Measurements from ENCODE around the gene SPINK9. TPM values are rescaled to one million over a fixed set of nuclear protein-coding genes. Genes with fewer than 3 reads are reported as not detected.

The SPINK9 gene
- total RNA-seq: not detected
- polyA plus RNA-seq: not detected
- long read RNA-seq, donor 1: 0 reads
- long read RNA-seq, donor 2: 0 reads

- intact Hi-C loops (cut with DNase I; ENCODE audit: low total_unique reads): no loop called here
- Histone ChIP-seq H3K9me3 (peaks cover 0 to 8% (median 2%) of the 10 kb centered on the region in 8 donors), H3K27me3 (replicated peaks in 1 of 7) (no peaks in the 10 kb centered on the region), H3K36me3 (no peaks in the 10 kb centered on the region), H3K4me3 (no peak within 1 kb of the TSS), H3K4me1 (no peaks in the 10 kb centered on the region), H3K27ac (no peak within 1 kb of the TSS)
- no peak for DNase-seq
- WGBS, 5 donors: 78 to 94% (median 90%) methylated on average over 3 of the region's 3 CpGs
- no peak for TF ChIP-seq POLR2AphosphoS5 (IDR thresholded peaks at IDR 0.05)
- TF ChIP-seq POLR2A (IDR thresholded peaks at IDR 0.05): no peak
- no peak for TF ChIP-seq CTCF (IDR thresholded peaks at IDR 0.05 in 8 of 11, conservative IDR thresholded peaks at IDR 0.05 in 3 of 11)
Measured at GRCh38 chr5:148335259-148335658, at the start of gene SPINK9. TSS of gene SPINK9 (plus strand) at chr5:148335559. CDS start at chr5:148335614, 55 bp downstream.

GRCh38 chr5:148290271-148291195 lies 44.8 kb upstream of the SPINK9 start:
- no peak overlapping the region for H3K4me3 ChIP-seq
- intact Hi-C loops (cut with DNase I; ENCODE audit: low total_unique reads): no loop called here
- no peaks in the 10 kb centered on the region for H3K27me3 ChIP-seq (replicated peaks in 1 of 7)
- TF ChIP-seq POLR2AphosphoS5 (IDR thresholded peaks at IDR 0.05) (no peak), CTCF (IDR thresholded peaks at IDR 0.05 in 8 of 11, conservative IDR thresholded peaks at IDR 0.05 in 3 of 11) (peak in 1 of 11 experiments; percentile 5)
- H3K9me3 ChIP-seq: no peaks in the 10 kb centered on the region
- 53 to 69% (median 65%) methylated on average over 6 of the region's 6 CpGs for WGBS, 5 donors
- H3K27ac ChIP-seq: no peak overlapping the region
- H3K4me1 ChIP-seq: no peaks in the 10 kb centered on the region
- no peaks in the 10 kb centered on the region for H3K36me3 ChIP-seq
- no peak for DNase-seq

- no peaks in the 10 kb centered on the region for H3K27me3 ChIP-seq (replicated peaks in 1 of 7)
- H3K27ac ChIP-seq: no peak overlapping the region
- H3K4me1 ChIP-seq: no peaks in the 10 kb centered on the region
- DNase-seq: no peak
- H3K9me3 ChIP-seq: no peaks in the 10 kb centered on the region
- TF ChIP-seq CTCF (IDR thresholded peaks at IDR 0.05 in 8 of 11, conservative IDR thresholded peaks at IDR 0.05 in 3 of 11) (no peak), POLR2AphosphoS5 (IDR thresholded peaks at IDR 0.05) (no peak), POLR2A (IDR thresholded peaks at IDR 0.05) (no peak)
- intact Hi-C loops (cut with DNase I; ENCODE audit: low total_unique reads): no loop called here
- H3K36me3 ChIP-seq: no peaks in the 10 kb centered on the region
- 70 to 81% (median 75%) methylated on average over 4 of the region's 4 CpGs for WGBS, 5 donors
- no peak overlapping the region for H3K4me3 ChIP-seq
Measured at GRCh38 chr5:148297731-148298130, 37.6 kb upstream of the SPINK9 start.

GRCh38 chr5:148306446-148306845 lies 28.9 kb upstream of the SPINK9 start:
- DNase-seq: no peak
- 80 to 94% (median 89%) methylated on average over 1 of the region's 1 CpG for WGBS, 5 donors
- Histone ChIP-seq H3K4me1 (no peaks in the 10 kb centered on the region), H3K27ac (no peak overlapping the region), H3K36me3 (no peaks in the 10 kb centered on the region), H3K4me3 (no peak overlapping the region), H3K9me3 (peaks cover 0 to 10% (median 3%) of the 10 kb centered on the region in 8 donors), H3K27me3 (replicated peaks in 1 of 7) (no peaks in the 10 kb centered on the region)
- intact Hi-C loops (cut with DNase I; ENCODE audit: low total_unique reads): no loop called here
- no peak for TF ChIP-seq POLR2AphosphoS5 (IDR thresholded peaks at IDR 0.05)
- TF ChIP-seq CTCF (IDR thresholded peaks at IDR 0.05 in 8 of 11, conservative IDR thresholded peaks at IDR 0.05 in 3 of 11): no peak
- TF ChIP-seq POLR2A (IDR thresholded peaks at IDR 0.05): no peak
